WTC11 (cell line): ENCODE measurements around the gene IPO13. TPM values are rescaled to one million over a fixed set of nuclear protein-coding genes. Genes with fewer than 3 reads are reported as not detected.

ENCODE experiments used
- ATAC-seq: fragments of 200-7000 bp; cut with Tn5 transposase; 2 replicates; pipeline ENCODE4 v1.10.0; 2021; ENCODE audit warnings: mild to moderate bottlenecking, moderate library complexity
- CTCF ChIA-PET: fragments of 300-600 bp; sonication (Branson Sonifier 250); formaldehyde crosslinking; loops from one replicate; lab custom pipeline; 2021; ENCODE audit warnings: antibody characterized with exemption; lab: Charles Lee
- POLR2A ChIA-PET: fragments of 350-600 bp; sonication (Branson Sonifier 250); formaldehyde crosslinking; loops from one replicate; lab custom pipeline; 2021; ENCODE audit warnings: antibody characterized with exemption; lab: Charles Lee
- DNase-seq: peaks from one replicate; pipeline ENCODE4 v3.0.0; 2021; ENCODE audit warnings: low spot score
- H3K27ac Mint-ChIP-seq: 2 replicates; pipeline ENCODE4 v1.8.0; 2021; ENCODE audit warnings: mixed read lengths
- H3K27me3 Mint-ChIP-seq: 2 replicates; pipeline ENCODE4 v1.8.0; 2021; ENCODE audit warnings: low read depth, mild to moderate bottlenecking, moderate library complexity, mixed read lengths
- H3K36me3 Mint-ChIP-seq: 2 replicates; pipeline ENCODE4 v1.8.0; 2021; ENCODE audit warnings: mixed read lengths
- H3K4me1 Mint-ChIP-seq: 2 replicates; pipeline ENCODE4 v1.8.0; 2022; ENCODE audit warnings: mixed read lengths
- H3K4me3 Mint-ChIP-seq: 2 replicates; pipeline ENCODE4 v1.8.0; 2021; ENCODE audit warnings: mild to moderate bottlenecking, moderate library complexity, mixed read lengths
- H3K9me3 Mint-ChIP-seq: 2 replicates; pipeline ENCODE4 v1.8.0; 2021; ENCODE audit warnings: mixed read lengths
- AR ChIP-seq: fragments of 250-450 bp; sonication (Bioruptor Pico); IDR thresholded peaks from 2 replicates; pipeline ENCODE4 v1.9.0; 2021; ENCODE audit warnings: mild to moderate bottlenecking
- ATF3 ChIP-seq: sonication (generic); formaldehyde crosslinking; conservative IDR thresholded peaks from 2 replicates; pipeline ENCODE4 v1.8.1; 2022; ENCODE audit warnings: mild to moderate bottlenecking, missing genetic modification reagents
- ELF4 ChIP-seq: sonication (generic); formaldehyde crosslinking; IDR thresholded peaks from 2 replicates; pipeline ENCODE4 v1.8.1; 2022; ENCODE audit warnings: low read depth, mild to moderate bottlenecking, moderate library complexity, missing genetic modification reagents
- EMX1 ChIP-seq: fragments of 250-450 bp; sonication (Bioruptor Pico); IDR thresholded peaks from 2 replicates; pipeline ENCODE4 v1.8.0; 2021; ENCODE audit warnings: mild to moderate bottlenecking
- FOXK1 ChIP-seq: sonication (generic); formaldehyde crosslinking; IDR thresholded peaks from 2 replicates; pipeline ENCODE4 v1.8.0; 2022; ENCODE audit warnings: mild to moderate bottlenecking, moderate library complexity, missing genetic modification reagents
- GABPB1 ChIP-seq: sonication (generic); formaldehyde crosslinking; IDR thresholded peaks from 2 replicates; pipeline ENCODE4 v1.8.1; 2023; ENCODE audit warnings: mild to moderate bottlenecking, missing genetic modification reagents
- HMGA2 ChIP-seq: fragments of 250-450 bp; sonication (Bioruptor Pico); IDR thresholded peaks from 2 replicates; pipeline ENCODE4 v1.4.0; 2021; ENCODE audit warnings: mild to moderate bottlenecking, moderate library complexity
- JUN ChIP-seq: sonication (generic); formaldehyde crosslinking; IDR thresholded peaks from 2 replicates; pipeline ENCODE4 v1.8.0; 2023; ENCODE audit warnings: mild to moderate bottlenecking, missing genetic modification reagents
- MAX ChIP-seq: sonication (generic); formaldehyde crosslinking; IDR thresholded peaks from 2 replicates; pipeline ENCODE4 v1.8.0; 2022; ENCODE audit warnings: mild to moderate bottlenecking, missing genetic modification reagents
- NFATC4 ChIP-seq: fragments of 250-450 bp; sonication (Bioruptor Pico); IDR thresholded peaks from 2 replicates; pipeline ENCODE4 v1.9.0; 2021; ENCODE audit warnings: mild to moderate bottlenecking
- NR2C2 ChIP-seq: sonication (generic); formaldehyde crosslinking; IDR thresholded peaks from 2 replicates; pipeline ENCODE4 v1.8.0; 2022; ENCODE audit warnings: mild to moderate bottlenecking, missing genetic modification reagents
- NR3C1 ChIP-seq: sonication (generic); formaldehyde crosslinking; conservative IDR thresholded peaks from 2 replicates; pipeline ENCODE4 v1.8.1; 2023; ENCODE audit warnings: low read depth, mild to moderate bottlenecking, missing genetic modification reagents
- OVOL2 ChIP-seq: fragments of 250-450 bp; sonication (Bioruptor Pico); IDR thresholded peaks from 2 replicates; pipeline ENCODE4 v1.9.0; 2021; ENCODE audit warnings: mild to moderate bottlenecking, borderline replicate concordance
- RELA ChIP-seq: sonication (generic); formaldehyde crosslinking; IDR thresholded peaks from 2 replicates; pipeline ENCODE4 v1.8.1; 2022; ENCODE audit warnings: missing genetic modification reagents, mild to moderate bottlenecking, borderline replicate concordance
- ZBTB43 ChIP-seq: sonication (generic); formaldehyde crosslinking; IDR thresholded peaks from 2 replicates; pipeline ENCODE4 v1.8.1; 2023; ENCODE audit warnings: mild to moderate bottlenecking, missing genetic modification reagents
- ZNF219 ChIP-seq: sonication (generic); formaldehyde crosslinking; IDR thresholded peaks from 2 replicates; pipeline ENCODE4 v1.8.0; 2023; ENCODE audit warnings: missing genetic modification reagents, mild to moderate bottlenecking, borderline replicate concordance
- ZNF416 ChIP-seq: fragments of 250-450 bp; sonication (Bioruptor Pico); IDR thresholded peaks from 2 replicates; pipeline ENCODE4 v1.9.0; 2021; ENCODE audit warnings: mild to moderate bottlenecking, inconsistent platforms
- total RNA-seq: library from RNA; stranded (reverse); gene quantifications from 3 replicates; pipeline ENCODE4 v1.2.3, GENCODE V29; 2021
- TF ChIP-seq, protein P1 (sequence below): sonication (generic); formaldehyde crosslinking; IDR thresholded peaks from 2 replicates; pipeline ENCODE4 v1.8.1; 2022; ENCODE audit warnings: low read depth, missing genetic modification reagents, borderline replicate concordance
- TF ChIP-seq, protein P2 (sequence below): fragments of 250-450 bp; sonication (Bioruptor Pico); IDR thresholded peaks from 2 replicates; pipeline ENCODE4 v2.1.2; 2022; ENCODE audit warnings: mild to moderate bottlenecking, moderate library complexity

The IPO13 gene
- total RNA-seq, 1 experiment from 2014 or later: 24.2 TPM

GRCh38 chr1:43969746-43970466 is 23.2 kb downstream of the IPO13 start, which contains the start of gene DPH2 (continued):
- TF ChIP-seq, protein P1, sequence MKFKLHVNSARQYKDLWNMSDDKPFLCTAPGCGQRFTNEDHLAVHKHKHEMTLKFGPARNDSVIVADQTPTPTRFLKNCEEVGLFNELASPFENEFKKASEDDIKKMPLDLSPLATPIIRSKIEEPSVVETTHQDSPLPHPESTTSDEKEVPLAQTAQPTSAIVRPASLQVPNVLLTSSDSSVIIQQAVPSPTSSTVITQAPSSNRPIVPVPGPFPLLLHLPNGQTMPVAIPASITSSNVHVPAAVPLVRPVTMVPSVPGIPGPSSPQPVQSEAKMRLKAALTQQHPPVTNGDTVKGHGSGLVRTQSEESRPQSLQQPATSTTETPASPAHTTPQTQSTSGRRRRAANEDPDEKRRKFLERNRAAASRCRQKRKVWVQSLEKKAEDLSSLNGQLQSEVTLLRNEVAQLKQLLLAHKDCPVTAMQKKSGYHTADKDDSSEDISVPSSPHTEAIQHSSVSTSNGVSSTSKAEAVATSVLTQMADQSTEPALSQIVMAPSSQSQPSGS (CRISPR knock-in tag): no peak
- TF ChIP-seq OVOL2 (CRISPR knock-in tag): no peak

- Mint-ChIP-seq H3K27me3 (no peaks in the 10 kb centered on the region), H3K36me3 (peaks cover 13% of the 10 kb centered on the region; the same call in 1 of the 2 replicates), H3K9me3 (no peaks in the 10 kb centered on the region), H3K4me1 (peaks cover 21% of the 10 kb centered on the region), H3K4me3 (peak overlapping the region; percentile 97), H3K27ac (no peak overlapping the region)
- no peak for DNase-seq
- 0 out of 2 replicates have a peak, but pooled peaks have one; percentile 6 for TF ChIP-seq JUN
- no peak for TF ChIP-seq ELF4 (CRISPR knock-in tag)
- ATAC-seq: no peak
- CTCF ChIA-PET: interaction anchor here (0.8 to 2.8 kb wide), 7 partner anchors 22 to 207 kb away, joined by 3 to 27 read pairs (median 3); no protein-coding TSS in a partner anchor
- POLR2A ChIA-PET: interaction anchor here (0.8 kb wide), 2 partner anchors 22 to 98 kb away, joined by 3 to 5 read pairs; no protein-coding TSS in a partner anchor
Measured at GRCh38 chr1:43970502-43970901, 23.8 kb downstream of the IPO13 start.

- peak overlapping the region; percentile 97 for H3K4me3 Mint-ChIP-seq
- ChIA-PET CTCF (interaction anchor here (1.1 to 2.8 kb wide), 4 partner anchors 21 to 208 kb away, joined by 3 to 27 read pairs (median 5); no protein-coding TSS in a partner anchor), POLR2A (interaction anchor here (0.8 kb wide), 1 partner anchor 98 kb away, joined by 5 read pairs; no protein-coding TSS in a partner anchor)
- no peaks in the 10 kb centered on the region for H3K9me3 Mint-ChIP-seq
- TF ChIP-seq GABPB1 (CRISPR knock-in tag) (no peak), ZNF416 (CRISPR knock-in tag) (no peak), AR (CRISPR knock-in tag) (no peak), HMGA2 (no peak), FOXK1 (CRISPR knock-in tag) (no peak), NR2C2 (CRISPR knock-in tag) (no peak), NFATC4 (CRISPR knock-in tag) (no peak), NR3C1 (no peak), EMX1 (CRISPR knock-in tag) (no peak), ZBTB43 (CRISPR knock-in tag) (no peak), ATF3 (CRISPR knock-in tag) (no peak), MAX (CRISPR knock-in tag) (no peak), RELA (CRISPR knock-in tag) (no peak), ZNF219 (CRISPR knock-in tag) (no peak)
- TF ChIP-seq, protein P2, sequence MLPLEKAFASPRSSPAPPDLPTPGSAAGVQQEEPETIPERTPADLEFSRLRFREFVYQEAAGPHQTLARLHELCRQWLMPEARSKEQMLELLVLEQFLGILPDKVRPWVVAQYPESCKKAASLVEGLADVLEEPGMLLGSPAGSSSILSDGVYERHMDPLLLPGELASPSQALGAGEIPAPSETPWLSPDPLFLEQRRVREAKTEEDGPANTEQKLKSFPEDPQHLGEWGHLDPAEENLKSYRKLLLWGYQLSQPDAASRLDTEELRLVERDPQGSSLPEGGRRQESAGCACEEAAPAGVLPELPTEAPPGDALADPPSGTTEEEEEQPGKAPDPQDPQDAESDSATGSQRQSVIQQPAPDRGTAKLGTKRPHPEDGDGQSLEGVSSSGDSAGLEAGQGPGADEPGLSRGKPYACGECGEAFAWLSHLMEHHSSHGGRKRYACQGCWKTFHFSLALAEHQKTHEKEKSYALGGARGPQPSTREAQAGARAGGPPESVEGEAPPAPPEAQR (CRISPR knock-in tag): no peak
- H3K4me1 Mint-ChIP-seq: peaks cover 24% of the 10 kb centered on the region
- DNase-seq (no peak), ATAC-seq (no peak)
- H3K27me3 Mint-ChIP-seq: no peaks in the 10 kb centered on the region
- peaks cover 13% of the 10 kb centered on the region; the same call in 1 of the 2 replicates for H3K36me3 Mint-ChIP-seq
- H3K27ac Mint-ChIP-seq: no peak overlapping the region
Measured at GRCh38 chr1:43970911-43971310, 24.2 kb downstream of the IPO13 start.
